ENCODE results near the gene SLC43A2.

The SLC43A2 gene

DNA sequence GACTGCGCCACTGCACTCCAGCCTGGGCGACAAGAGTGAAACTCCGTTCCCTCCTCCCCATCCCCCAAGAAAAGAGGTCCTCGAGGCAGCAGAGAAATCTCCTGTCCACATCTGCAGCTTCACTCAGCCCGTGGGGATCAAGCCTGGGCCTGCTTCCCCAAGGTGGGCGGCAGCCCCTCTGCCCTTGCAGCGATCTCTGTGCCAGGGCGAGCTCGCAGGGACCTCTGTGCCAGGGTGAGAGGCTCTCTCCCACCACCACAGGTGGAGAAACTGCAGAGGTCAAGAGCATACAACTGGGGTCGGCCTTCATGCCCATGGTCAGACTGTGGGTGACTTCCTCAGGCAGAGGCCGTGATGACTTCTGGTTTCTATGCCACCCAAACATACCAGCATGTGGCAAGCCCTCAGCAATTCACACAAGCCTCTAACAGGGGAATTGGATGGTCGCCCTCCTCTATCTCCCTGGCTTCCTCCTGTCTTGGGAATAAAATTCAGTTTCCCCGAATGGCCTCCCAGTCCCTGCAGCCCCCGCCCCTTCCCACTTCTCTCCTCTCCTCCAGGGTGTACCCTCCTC lies 5.5 kb downstream of the SLC43A2 start:
- no peak for DNase-seq (ENCODE audit: low spot score)

DNA sequence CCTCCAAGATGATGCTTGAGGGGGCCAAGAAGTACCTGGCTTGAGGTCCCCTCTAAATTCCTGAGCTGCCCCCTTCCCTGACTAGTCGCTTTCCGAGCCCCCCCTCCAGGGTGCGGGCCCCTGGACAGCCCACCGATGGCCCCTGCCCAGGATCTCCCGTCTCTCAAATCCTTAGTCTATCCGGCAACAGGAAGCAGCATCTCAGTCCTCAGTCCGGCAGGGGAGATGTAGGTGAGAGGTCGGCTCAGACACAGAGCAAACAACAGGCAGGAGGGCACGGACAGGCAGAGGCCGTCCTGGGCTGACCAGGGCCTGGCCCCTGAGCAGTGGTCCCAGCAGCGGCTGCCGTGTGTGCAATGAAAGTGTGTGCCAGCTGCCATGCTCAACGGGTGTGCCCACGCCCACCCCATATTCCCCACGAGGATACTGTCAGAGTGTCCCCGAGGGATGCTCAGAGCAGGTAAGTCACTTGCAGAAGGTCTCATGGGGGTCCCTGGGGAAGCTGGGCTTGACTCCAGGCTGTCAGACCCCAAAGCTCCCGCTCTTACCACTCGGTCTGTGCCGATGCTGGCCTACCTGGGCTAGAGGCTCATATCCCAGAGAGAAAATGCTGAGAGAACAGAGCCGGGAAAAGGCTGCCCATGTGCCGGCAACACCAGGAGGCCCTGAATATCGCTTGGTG lies 7.2 kb downstream of the SLC43A2 start:
- DNase-seq (ENCODE audit: low spot score), result no peak

DNA sequence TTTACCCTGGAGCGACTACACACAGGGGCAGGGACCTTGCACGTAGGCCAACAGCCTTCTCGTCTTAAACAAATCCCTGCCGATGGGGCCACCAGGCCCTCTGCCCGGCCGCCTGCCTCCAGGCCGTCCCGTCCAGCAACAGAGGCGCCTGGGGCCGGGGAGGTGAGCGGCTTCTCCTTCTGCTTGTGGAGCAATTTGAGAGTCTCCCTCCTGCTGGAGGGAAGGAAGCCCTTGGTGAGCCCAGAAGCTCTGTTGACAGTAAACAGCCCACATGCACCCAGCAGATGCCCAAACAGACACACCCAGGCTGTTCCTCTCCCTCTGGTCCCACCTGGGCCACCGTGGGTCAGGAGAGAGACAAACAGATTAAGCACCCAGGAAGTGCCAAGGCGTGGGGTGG lies 8.1 kb downstream of the SLC43A2 start:
- no peak for DNase-seq (ENCODE audit: low spot score)

DNA sequence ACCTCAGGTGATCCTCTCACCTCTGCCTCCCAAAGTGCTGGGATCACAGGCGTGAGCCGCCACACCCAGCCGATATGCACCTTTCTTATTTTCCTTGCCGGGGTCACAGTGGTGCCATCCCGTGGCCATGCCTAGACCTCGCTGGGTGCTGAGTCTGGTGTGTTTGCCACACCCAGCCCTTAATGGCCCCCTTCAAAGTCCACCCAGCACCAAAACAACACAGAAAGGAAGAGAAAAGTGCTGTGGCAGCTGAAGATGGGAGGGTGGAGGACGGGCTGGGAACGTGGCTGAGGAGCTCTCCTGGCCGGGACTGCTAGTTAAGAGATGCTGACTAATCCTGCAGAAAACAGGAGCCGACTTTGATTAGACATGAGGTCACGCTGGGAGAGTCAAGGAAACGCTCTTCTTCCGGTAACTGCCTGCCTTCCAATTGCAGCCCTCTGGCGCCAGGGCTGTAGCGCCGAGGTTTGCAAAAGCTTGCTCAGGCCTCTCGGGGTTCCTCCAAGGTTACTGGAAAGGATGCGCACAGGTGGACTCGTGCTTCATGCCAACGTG lies 10.9 kb downstream of the SLC43A2 start:
- DNase-seq (ENCODE audit: low spot score), result peak; percentile 89

DNA sequence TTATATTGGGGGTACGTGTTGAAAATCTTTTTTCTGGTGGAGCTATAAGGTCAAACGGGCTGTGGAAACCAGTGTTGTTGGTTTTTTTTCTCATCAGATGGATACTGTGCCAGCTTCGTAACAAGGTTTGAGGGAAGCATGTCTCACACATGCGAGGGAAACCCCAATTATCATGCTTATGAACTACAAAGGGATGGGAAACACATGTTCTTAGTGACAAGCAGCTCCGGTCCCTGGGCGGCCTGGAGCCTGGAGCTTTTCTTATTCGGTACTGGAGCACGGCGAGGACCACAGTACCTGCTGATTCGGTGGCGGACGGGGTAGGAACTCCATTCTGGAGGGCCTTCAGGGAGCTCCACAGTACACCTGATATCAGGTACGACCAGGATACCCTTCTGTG lies 12.5 kb downstream of the SLC43A2 start:
- no peak for DNase-seq (ENCODE audit: low spot score)

DNA sequence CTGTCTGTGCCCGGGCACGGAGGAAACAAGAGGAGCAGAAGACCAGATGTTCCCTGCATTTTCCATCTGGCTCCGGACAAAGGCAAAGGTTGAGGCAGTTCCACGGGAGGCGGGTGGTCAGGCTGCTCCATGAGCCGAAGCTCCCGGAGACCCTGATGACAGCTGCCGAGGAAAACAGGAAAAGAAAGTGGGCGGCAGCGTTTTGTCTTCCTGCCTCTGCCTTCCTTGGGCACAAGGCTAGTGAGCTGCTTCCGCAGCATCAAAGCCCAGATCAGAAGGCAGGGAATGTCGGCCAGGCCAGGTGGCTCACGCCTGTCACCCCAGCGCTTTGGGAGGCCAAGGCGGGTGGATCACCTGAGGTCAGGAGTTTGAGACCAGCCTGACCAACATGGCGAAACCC lies 16.2 kb downstream of the SLC43A2 start:
- peak; percentile 35 for DNase-seq (ENCODE audit: low spot score)

DNA sequence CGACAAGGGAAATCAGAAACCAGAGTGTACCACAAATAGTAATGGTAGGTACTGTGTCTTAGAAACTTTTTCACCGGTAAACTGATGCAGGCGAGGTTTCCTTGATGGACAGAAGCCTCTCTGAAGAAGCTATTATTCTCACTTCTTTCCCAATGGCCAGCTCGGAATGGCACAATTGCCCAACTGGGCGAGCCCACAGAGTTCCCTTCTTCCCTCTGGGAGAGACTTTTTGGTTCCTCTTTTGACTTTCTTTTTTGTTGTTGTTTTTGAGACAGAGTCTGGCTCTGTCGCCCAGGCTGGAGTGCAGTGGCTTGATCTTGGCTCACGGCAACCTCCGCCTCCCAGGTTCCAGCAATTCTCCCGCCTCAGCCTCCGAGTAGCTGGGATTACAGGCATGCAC lies 16.9 kb downstream of the SLC43A2 start:
- no peak for DNase-seq (ENCODE audit: low spot score)

DNA sequence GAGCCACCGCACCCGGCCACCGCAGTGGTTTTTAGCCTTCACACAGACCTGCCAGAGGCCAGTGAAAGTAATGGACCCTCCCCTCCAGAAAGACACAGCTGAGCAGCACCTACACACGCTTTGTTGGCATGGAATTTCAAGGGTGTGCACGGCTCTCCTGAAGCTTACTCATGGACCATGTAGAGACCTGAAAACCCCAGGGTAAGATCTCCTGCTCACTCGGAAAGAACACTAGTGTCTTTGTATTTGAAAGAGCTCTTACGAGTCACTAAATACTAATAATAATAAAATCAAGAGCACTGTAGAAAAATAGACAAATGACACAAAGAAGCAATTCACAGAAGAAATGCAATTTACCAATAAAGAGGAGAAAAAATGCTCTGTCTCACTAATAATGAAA lies 20.0 kb downstream of the SLC43A2 start:
- DNase-seq (ENCODE audit: low spot score), result no peak

DNA sequence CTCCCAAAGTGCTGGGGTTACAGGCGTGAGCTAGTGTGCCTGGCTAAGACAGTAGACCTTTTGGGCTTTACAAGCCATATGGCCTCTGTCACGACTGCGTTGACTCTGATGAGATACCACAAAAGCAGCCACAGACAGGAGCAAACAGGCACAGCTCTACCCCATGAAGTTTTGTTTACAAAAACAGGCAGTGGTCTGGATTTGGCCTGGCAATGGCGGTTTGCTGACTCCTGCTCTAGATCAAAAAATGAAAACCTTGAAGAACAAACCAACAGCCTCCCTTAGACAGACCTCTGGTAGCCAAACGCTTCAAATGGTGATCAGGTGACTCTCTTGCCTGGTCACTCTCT lies 20.7 kb downstream of the SLC43A2 start:
- DNase-seq (ENCODE audit: low spot score), result no peak

DNA sequence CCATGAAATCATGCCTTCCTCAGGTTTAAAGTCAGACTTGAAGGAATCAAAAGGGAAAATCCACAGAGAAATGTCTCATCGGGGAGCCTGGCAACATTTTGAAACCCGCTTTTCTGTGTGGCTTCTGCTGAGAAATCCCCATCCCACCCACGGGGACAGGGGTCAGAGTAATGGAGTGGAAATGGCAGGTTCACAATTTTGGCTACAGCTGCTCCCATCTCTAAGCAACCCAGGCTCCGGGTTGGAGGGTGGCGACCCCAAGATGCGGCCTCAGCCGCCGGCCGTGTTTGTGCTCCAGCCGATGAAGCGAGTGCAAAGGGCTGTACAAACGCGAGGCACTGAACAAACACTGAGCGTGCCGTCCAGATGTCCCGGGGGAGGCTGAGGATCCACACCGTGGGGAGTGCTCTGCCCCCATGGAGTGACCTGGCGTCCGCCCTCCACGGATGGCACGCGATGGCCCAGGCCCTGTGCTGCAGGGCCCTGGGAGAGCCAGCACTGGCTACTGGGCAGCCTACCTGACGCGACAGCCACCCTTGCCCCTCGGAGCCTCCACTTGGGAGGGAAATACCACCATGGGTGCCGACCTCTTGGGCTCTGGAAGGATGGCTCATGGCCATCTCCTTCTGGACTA lies 22.2 kb downstream of the SLC43A2 start:
- DNase-seq (ENCODE audit: low spot score), result no peak

DNA sequence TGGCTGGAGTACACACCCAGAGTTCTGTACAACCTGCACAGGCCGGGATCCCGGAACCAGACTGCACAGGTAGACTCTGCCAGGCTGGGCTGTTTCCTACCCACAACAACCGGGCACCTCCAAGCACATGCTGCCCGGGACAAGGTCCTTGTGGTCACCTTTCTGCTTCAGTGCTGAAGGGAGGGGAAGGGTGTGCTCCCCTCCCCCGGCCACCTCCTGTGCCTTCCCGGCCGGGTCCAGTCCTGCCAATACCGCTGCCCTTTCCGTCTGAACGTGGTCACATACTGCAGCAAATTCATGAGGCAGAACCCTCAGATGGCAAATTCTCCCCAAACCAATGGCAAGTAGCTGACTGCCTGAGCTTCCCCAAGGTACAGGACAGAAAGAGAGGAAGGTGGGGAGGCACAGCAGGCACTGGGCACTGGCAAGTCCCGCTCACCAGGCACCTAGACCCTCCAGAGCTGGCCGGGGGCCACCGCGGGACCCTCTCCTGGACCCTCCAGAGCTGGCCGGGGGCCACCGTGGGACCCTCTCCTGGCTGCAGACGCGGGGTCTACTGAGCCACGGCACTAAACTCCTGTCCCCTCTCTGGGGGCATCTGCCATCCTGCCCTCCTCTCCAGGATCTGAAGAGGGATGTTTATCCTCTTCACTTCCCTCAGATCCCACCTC lies 22.8 kb downstream of the SLC43A2 start:
- DNase-seq (ENCODE audit: low spot score), result no peak

DNA sequence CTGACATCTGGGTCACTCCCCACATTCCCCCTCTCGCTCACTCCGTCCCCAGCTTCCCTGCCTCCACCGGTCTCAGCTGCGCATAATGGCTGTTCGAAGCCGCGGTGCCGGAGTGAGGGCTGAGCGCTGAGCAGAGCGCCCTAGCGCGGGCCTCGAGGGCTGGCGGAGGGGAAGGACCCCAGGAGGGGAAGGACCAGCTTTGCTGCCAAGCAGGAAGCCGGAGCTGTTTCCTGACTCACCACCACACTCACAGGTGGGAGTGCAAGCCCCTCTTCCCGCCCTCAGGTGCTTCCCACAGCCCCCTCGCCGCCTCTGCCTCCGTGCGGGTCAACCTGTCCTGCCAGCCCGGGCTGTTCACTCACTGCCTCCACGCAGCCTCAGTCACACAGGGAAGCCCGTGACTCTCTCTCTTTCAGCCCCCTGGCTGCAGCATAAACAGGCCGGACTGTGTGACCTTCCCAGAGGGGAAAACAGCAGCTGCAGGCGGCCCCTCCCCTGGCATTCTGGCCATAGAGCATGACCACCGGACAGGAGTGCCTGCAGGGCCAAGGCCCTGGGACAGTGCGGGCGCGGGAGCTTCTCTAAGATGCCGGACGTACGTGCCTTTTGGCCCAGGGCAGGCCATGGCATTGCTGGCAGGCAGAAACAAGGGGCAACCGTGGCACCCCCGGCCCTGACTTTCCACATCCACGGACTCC lies 23.7 kb downstream of the SLC43A2 start:
- DNase-seq (ENCODE audit: low spot score), result no peak

DNA sequence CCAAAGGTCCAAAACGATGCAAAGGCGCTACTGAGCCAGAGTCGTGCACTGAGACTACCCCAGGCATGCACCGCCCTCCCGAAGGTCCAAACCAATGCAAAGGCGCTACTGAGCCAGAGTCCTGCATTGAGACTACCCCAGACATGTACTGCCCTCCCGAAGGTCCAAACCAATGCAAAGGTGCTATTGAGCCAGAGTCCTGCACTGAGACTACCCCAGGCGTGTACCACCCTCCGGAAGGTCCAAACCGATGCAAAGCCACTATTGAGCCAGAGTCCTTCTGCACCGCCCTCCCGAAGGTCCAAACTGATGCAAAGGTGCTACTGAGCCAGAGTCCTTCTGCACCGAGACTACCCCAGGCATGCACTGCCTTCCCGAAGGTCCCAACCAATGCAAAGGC lies 27.1 kb downstream of the SLC43A2 start:
- no peak for DNase-seq (ENCODE audit: low spot score)

DNA sequence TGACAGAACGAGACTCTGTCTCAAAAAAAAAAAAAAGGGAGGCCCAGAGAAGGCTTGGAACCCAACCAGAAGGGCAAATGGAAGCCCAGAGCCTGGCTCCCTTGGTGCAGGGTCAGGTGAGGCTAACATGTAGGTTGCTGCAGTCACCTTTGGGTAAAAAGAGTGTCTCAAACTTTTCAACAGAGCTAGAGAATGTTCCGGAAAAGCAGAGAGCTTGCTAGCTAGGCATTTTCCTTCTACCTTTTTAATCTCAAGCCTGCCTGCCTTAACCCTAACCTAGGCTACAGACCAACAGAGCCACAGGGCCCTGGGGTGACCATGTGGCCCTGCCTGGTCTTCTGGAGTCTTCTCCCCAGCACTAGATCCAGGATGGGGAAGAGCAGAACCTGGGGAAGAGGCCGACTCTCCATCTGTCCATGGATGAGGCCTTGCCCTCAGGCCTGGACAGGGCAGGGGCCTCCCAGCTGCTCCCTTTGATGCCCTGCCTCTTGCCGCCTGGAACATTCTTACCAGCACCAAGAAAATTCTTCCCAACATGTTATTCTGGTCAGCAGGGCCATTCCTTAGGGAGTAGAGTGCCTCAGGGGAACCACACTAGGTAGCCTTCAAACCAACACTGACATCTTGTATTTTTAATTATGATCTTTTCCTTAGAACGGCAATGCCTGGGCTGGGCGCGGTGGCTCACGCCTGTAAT lies 30.1 kb downstream of the SLC43A2 start:
- DNase-seq (ENCODE audit: low spot score), result no peak

DNA sequence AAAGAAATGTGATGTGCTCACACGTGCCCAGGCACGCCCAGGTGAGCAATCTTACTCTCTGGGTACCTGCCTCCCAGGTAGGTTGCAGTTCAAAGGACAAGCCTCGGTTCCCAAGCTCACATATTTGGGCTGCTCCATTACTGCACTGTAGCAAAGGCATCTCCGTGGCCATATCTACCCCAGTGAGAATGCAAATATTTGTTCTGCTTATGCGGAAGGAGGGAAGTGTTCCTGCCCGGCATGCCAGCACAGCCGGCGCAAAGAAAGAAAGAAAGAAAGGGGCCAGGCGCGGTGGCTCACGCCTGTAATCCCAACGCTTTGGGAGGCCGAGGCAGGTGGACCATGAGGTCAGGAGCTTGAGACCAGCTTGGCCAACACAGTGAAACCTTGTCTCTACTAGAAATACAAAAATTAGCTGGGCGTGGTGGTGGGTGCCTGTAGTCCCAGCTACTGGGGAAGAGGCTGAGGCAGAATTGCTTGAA lies 30.7 kb downstream of the SLC43A2 start:
- no peak for DNase-seq (ENCODE audit: low spot score)

DNA sequence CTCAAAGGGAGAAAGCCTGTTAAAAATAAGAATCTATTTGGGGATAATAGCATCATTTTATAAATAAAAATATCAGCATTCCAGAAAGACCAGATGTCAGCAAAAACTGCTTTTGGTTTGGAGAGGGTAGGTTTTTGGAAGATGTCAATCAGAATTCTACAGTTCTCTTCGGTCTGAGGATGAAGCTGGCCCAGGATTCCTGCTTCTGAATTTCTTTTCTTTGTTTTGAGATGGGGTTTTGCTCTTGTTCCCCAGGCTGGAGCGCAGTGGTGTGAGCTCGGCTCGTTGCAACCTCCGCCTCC lies 35.1 kb downstream of the SLC43A2 start:
- no peak for DNase-seq (ENCODE audit: low spot score)

DNA sequence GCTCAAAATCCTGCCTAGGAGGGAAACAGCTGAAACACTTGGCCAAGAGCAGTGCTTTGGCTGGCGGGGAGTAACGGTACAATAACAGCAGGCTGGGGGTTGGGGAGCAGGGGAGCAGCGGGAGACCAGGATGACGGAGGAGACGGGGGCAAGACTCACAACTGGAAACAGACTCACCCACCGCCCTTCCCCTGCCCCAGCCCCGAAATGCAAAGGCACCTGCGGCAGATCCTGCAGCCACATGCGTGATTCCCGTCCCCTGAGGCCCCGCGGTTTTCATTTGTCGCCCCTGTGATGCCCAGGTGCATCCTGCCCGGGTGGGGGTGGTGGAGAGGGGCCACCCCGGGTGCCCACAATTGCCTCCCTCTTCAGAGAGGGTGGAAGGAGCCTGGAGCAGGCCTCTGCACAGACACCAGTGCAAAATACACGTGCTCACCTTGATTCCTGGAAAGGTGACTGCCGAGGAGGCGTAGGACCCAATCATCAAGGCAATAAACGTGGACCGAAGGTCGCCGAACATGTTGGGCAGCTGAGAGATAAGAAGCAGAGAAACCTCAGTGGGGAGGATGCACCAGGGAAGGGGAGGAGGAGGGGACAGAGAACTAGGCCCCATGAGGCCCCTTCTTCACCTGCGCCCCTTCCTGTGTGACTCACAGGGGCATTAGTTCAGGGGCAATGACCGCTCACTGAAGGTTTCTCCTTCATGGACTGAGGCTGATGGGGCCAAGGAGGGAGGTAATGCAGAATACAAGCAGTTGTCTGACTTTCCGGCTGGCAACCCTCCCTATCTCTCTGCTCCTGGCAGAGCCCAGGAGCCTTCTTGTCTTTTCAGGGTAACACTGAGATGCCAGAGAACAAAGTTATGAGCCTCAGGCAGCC lies 35.6 kb downstream of the SLC43A2 start:
- no peak for DNase-seq (ENCODE audit: low spot score)

DNA sequence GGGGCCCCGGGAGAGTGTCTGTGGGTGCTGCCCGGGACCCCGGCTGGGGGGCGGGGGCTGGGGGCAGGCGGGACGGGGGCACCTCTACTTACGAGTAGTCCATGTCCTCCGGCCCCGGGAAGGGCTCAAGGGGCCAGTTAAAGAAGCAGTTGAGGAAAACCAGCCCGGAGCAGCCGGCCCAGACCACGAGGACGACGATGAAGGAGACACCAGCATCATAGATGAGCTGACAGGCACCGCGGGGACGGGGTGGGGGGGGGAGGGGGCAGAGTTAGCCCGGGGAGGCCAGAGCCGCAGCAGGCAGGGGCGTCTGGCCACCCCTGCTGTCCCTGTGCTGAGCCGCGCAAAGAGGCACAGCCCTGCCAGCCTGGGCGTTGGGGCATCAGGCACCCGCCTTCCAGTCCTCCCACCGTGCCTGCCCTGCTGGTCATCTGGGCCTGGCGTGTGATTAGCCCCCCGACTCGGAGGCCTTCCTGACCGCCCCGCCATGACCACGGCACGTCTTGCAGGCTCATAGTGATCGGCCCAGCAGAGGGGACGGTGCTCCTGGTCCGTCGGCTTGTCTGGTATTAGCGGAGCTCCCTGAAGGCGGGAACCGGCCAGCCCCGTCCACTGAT lies 37.1 kb downstream of the SLC43A2 start:
- no peak for DNase-seq (ENCODE audit: low spot score)

DNA sequence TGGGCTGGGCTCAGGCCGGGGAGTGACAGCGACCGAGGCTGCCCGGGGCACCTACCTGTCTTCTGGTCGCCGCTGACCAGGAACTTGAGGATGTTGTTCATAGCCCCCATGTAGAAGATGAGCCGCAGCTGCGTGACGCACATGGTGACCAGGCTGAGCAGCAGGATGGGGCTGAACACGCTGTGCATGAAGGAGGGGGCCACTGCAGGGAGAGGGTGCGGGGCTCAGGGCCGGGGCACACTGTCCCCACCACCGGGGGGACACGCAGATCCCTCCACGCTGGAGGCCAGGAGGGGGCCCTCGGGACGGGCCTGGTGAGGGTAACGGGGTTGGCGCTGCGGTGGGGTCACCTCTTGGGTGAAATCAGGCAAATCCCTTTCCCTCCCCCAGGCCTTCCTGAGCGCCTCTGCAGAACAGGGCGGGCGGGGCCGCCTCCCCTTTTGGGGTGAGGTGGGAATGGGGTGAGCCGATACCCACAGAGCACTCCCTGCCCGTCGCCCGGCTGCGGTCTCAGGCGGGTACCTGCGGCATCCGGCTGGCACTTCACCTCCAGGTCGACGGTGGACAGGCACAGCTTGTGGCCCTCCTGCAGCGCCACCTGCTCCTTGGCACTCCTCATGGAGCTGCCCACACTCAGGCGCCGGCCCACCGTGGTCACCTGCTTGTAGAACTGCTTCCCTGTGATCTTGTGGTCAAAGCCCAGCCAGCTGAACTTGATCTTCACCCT lies 37.7 kb downstream of the SLC43A2 start:
- DNase-seq (ENCODE audit: low spot score), result no peak
